HEK293 (cell line): ENCODE measurements around the gene CD84.
"Not testable (repeated sequence)": the region's sequence is repeated elsewhere in the genome, so short reads cannot be mapped to it uniquely, and the experiment has no call there.

Experiments
- CTCF ChIA-PET: fragments of 350-600 bp; formaldehyde crosslinking; extraction: SDS; loops from one replicate; lab custom pipeline; 2021; ENCODE audit warnings: antibody characterized with exemption; lab: Yijun Ruan, JAX
- POLR2A ChIA-PET: fragments of 300-600 bp; formaldehyde crosslinking; extraction: SDS; loops from one replicate; lab custom pipeline; 2020; ENCODE audit warnings: antibody characterized with exemption, inconsistent platforms; lab: Yijun Ruan, JAX
- H3K27ac ChIP-seq: fragments of 200-500 bp; sonication (Bioruptor generic); 2 replicates; pipeline ENCODE4 v1.5.1; 2014; ENCODE audit warnings: low read depth, low read length, control low read depth, inconsistent platforms; ENCODE audit errors: extremely low read depth
- H3K36me3 ChIP-seq, 2 experiments: fragments of 200-500 bp in 1 of 2; sonication (Bioruptor generic) in 1 of 2; 1 replicate in 1 of 2; 2 replicates in 1 of 2; pipeline ENCODE4 v1.5.1; 2014 to 2017; ENCODE audit warnings: inconsistent platforms in 2 of 2, low read length in 2 of 2; ENCODE audit not compliant: control insufficient read depth in 2 of 2, insufficient read depth in 1 of 2
- H3K4me1 ChIP-seq: fragments of 200-500 bp; sonication (Bioruptor generic); 2 replicates; pipeline ENCODE4 v1.5.1; 2014; ENCODE audit warnings: mild to moderate bottlenecking, low read length, inconsistent platforms; ENCODE audit not compliant: control insufficient read depth, insufficient read depth
- H3K4me3 ChIP-seq: 2 replicates; pipeline ENCODE4 v1.5.1; 2011; ENCODE audit warnings: low read depth, mild to moderate bottlenecking, control low read depth, low read length, moderate library complexity
- H3K9me3 ChIP-seq: fragments of 200-500 bp; sonication (Bioruptor generic); 2 replicates; pipeline ENCODE4 v1.5.1; 2014; ENCODE audit warnings: low read depth, low read length, inconsistent platforms; ENCODE audit not compliant: control insufficient read depth, insufficient read depth
- FEZF1 ChIP-seq: fragments of 450-650 bp; formaldehyde crosslinking; IDR thresholded peaks from 2 replicates; pipeline ENCODE4 v1.5.1; 2016; ENCODE audit warnings: missing biosample characterization, missing genetic modification characterization
- KLF16 ChIP-seq: fragments of 450-650 bp; formaldehyde crosslinking; IDR thresholded peaks from 2 replicates; pipeline ENCODE4 v1.5.1; 2017; ENCODE audit warnings: missing biosample characterization, missing genetic modification characterization
- PRDM1 ChIP-seq: fragments of 450-650 bp; formaldehyde crosslinking; IDR thresholded peaks from 2 replicates; pipeline ENCODE4; 2016; ENCODE audit warnings: missing biosample characterization, missing genetic modification characterization
- SP3 ChIP-seq: fragments of 450-650 bp; formaldehyde crosslinking; IDR thresholded peaks from 2 replicates; pipeline ENCODE4 v1.5.1; 2016; ENCODE audit warnings: missing biosample characterization, missing genetic modification characterization
- WT1 ChIP-seq: fragments of 450-650 bp; formaldehyde crosslinking; IDR thresholded peaks from 2 replicates; pipeline ENCODE4 v1.5.1; 2016; ENCODE audit warnings: missing biosample characterization, missing genetic modification characterization
- ZFP37 ChIP-seq: fragments of 450-650 bp; formaldehyde crosslinking; IDR thresholded peaks from 2 replicates; pipeline ENCODE4 v1.5.1; 2016; ENCODE audit warnings: missing biosample characterization, missing genetic modification characterization
- ZIC2 ChIP-seq: fragments of 450-650 bp; formaldehyde crosslinking; IDR thresholded peaks from 2 replicates; pipeline ENCODE4 v1.5.1; 2016; ENCODE audit warnings: missing biosample characterization, missing genetic modification characterization
- ZNF133 ChIP-seq: fragments of 450-650 bp; formaldehyde crosslinking; IDR thresholded peaks from 2 replicates; pipeline ENCODE4 v1.5.1; 2016; ENCODE audit warnings: missing biosample characterization, missing genetic modification characterization
- ZNF157 ChIP-seq: fragments of 450-650 bp; formaldehyde crosslinking; IDR thresholded peaks from 2 replicates; pipeline ENCODE4 v1.5.1; 2016; ENCODE audit warnings: missing biosample characterization, missing genetic modification characterization
- ZNF174 ChIP-seq: fragments of 450-650 bp; formaldehyde crosslinking; IDR thresholded peaks from 2 replicates; pipeline ENCODE4 v1.5.0; 2017; ENCODE audit warnings: missing biosample characterization, mild to moderate bottlenecking, missing genetic modification characterization
- ZNF23 ChIP-seq: fragments of 450-650 bp; formaldehyde crosslinking; IDR thresholded peaks from 2 replicates; pipeline ENCODE4 v1.5.1; 2016; ENCODE audit warnings: missing biosample characterization, missing genetic modification characterization, borderline replicate concordance
- ZNF37A ChIP-seq: fragments of 450-650 bp; IDR thresholded peaks from 2 replicates; pipeline ENCODE4 v1.5.1; 2018; ENCODE audit warnings: missing biosample characterization, missing genetic modification characterization
- ZNF518A ChIP-seq: fragments of 450-650 bp; formaldehyde crosslinking; conservative IDR thresholded peaks from 2 replicates; pipeline ENCODE4 v1.5.1; 2016; ENCODE audit warnings: low read depth, missing biosample characterization, missing genetic modification characterization
- ZNF561 ChIP-seq: fragments of 450-650 bp; IDR thresholded peaks from 2 replicates; pipeline ENCODE4 v1.5.1; 2018; ENCODE audit warnings: missing biosample characterization, missing genetic modification characterization, borderline replicate concordance
- ZNF585B ChIP-seq: fragments of 450-650 bp; formaldehyde crosslinking; IDR thresholded peaks from 2 replicates; pipeline ENCODE4 v1.5.1; 2016; ENCODE audit warnings: missing biosample characterization, missing genetic modification characterization
- ZNF621 ChIP-seq: fragments of 450-650 bp; formaldehyde crosslinking; IDR thresholded peaks from 2 replicates; pipeline ENCODE4 v1.5.1; 2017; ENCODE audit warnings: missing biosample characterization, missing genetic modification characterization
- ZNF837 ChIP-seq: fragments of 450-650 bp; formaldehyde crosslinking; IDR thresholded peaks from 2 replicates; pipeline ENCODE4 v1.5.1; 2016; ENCODE audit warnings: missing biosample characterization, missing genetic modification characterization
- ZXDB ChIP-seq: fragments of 450-650 bp; formaldehyde crosslinking; IDR thresholded peaks from 2 replicates; pipeline ENCODE4 v1.5.1; 2016; ENCODE audit warnings: missing biosample characterization, missing genetic modification characterization
- TF ChIP-seq, protein P1 (sequence below): fragments of 450-650 bp; formaldehyde crosslinking; IDR thresholded peaks from 2 replicates; pipeline ENCODE4 v1.5.1; 2016; ENCODE audit warnings: missing biosample characterization, missing genetic modification characterization, borderline replicate concordance
- TF ChIP-seq, protein P2 (sequence below): fragments of 450-650 bp; formaldehyde crosslinking; IDR thresholded peaks from 2 replicates; pipeline ENCODE4; 2016; ENCODE audit warnings: missing biosample characterization, missing genetic modification characterization

Gene CD84

GRCh38 chr1:160584784-160585183 lies 5.5 kb upstream of the CD84 start (continued):
- TF ChIP-seq ZFP37 (no peak), FEZF1 (tag by site-specific recombination) (no peak), ZNF133 (tag by site-specific recombination) (no peak), ZNF561 (tag by site-specific recombination) (no peak), ZNF518A (tag by site-specific recombination) (no peak)

GRCh38 chr1:160582976-160583375 lies 3.7 kb upstream of the CD84 start:
- H3K4me3 ChIP-seq, H3K4me1 ChIP-seq, CTCF ChIA-PET, H3K36me3 ChIP-seq, H3K27ac ChIP-seq, POLR2A ChIA-PET, H3K9me3 ChIP-seq: not testable (repeated sequence)

GRCh38 chr1:160581961-160582360 lies 2.7 kb upstream of the CD84 start:
- no peaks in the 10 kb centered on the region for H3K36me3 ChIP-seq
- TF ChIP-seq ZNF174 (tag by site-specific recombination) (no peak), KLF16 (tag by site-specific recombination) (no peak)
- TF ChIP-seq, all 188 proteins: peak for 0
- H3K27ac ChIP-seq: no peak overlapping the region
- no peak overlapping the region for H3K4me3 ChIP-seq
- no peaks in the 10 kb centered on the region for H3K9me3 ChIP-seq
- POLR2A ChIA-PET: no interaction called here
- CTCF ChIA-PET: no interaction called here
- H3K4me1 ChIP-seq: no peaks in the 10 kb centered on the region

DNA sequence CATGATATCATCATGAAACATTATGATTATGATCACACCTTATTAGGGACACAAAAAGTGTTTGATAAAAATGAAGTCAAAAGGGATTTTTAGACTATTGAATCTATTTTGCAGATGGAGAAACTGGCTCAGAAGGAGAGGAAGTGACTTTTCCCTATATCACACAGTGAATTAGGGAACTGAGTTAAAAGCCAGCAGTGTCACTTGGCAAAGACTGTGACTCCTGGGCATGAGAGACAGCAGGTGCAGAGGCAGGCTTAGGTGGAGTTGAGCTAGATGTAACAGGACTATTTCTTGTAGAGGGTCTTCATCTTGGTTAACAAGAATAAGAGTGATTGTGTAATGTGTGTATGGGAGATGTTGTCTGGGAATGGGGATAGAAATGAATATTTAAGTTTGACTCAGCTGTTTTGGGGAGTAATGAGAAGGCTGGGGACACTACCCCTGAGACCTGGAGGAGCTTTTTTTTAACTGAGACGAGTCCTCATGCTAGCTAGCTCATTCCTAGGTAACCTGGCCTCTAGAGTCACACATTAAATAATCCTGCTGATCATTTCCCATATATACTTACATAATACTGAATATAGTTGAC lies 1.0 kb upstream of the CD84 start:
- H3K27ac ChIP-seq: no peak overlapping the region
- no peaks in the 10 kb centered on the region for H3K9me3 ChIP-seq
- no peak overlapping the region for H3K4me3 ChIP-seq
- H3K36me3 ChIP-seq: no peaks in the 10 kb centered on the region
- POLR2A ChIA-PET: no interaction called here
- no peaks in the 10 kb centered on the region for H3K4me1 ChIP-seq
- CTCF ChIA-PET: no interaction called here
- TF ChIP-seq, protein P1, sequence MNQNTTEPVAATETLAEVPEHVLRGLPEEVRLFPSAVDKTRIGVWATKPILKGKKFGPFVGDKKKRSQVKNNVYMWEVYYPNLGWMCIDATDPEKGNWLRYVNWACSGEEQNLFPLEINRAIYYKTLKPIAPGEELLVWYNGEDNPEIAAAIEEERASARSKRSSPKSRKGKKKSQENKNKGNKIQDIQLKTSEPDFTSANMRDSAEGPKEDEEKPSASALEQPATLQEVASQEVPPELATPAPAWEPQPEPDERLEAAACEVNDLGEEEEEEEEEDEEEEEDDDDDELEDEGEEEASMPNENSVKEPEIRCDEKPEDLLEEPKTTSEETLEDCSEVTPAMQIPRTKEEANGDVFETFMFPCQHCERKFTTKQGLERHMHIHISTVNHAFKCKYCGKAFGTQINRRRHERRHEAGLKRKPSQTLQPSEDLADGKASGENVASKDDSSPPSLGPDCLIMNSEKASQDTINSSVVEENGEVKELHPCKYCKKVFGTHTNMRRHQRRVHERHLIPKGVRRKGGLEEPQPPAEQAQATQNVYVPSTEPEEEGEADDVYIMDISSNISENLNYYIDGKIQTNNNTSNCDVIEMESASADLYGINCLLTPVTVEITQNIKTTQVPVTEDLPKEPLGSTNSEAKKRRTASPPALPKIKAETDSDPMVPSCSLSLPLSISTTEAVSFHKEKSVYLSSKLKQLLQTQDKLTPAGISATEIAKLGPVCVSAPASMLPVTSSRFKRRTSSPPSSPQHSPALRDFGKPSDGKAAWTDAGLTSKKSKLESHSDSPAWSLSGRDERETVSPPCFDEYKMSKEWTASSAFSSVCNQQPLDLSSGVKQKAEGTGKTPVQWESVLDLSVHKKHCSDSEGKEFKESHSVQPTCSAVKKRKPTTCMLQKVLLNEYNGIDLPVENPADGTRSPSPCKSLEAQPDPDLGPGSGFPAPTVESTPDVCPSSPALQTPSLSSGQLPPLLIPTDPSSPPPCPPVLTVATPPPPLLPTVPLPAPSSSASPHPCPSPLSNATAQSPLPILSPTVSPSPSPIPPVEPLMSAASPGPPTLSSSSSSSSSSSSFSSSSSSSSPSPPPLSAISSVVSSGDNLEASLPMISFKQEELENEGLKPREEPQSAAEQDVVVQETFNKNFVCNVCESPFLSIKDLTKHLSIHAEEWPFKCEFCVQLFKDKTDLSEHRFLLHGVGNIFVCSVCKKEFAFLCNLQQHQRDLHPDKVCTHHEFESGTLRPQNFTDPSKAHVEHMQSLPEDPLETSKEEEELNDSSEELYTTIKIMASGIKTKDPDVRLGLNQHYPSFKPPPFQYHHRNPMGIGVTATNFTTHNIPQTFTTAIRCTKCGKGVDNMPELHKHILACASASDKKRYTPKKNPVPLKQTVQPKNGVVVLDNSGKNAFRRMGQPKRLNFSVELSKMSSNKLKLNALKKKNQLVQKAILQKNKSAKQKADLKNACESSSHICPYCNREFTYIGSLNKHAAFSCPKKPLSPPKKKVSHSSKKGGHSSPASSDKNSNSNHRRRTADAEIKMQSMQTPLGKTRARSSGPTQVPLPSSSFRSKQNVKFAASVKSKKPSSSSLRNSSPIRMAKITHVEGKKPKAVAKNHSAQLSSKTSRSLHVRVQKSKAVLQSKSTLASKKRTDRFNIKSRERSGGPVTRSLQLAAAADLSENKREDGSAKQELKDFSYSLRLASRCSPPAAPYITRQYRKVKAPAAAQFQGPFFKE (tag by site-specific recombination): no peak
- TF ChIP-seq ZXDB (tag by site-specific recombination) (no peak), ZNF37A (no peak), SP3 (tag by site-specific recombination) (no peak), ZNF837 (tag by site-specific recombination) (no peak), PRDM1 (tag by site-specific recombination) (no peak), ZIC2 (tag by site-specific recombination) (no peak), WT1 (tag by site-specific recombination) (no peak), ZNF23 (tag by site-specific recombination) (no peak), ZNF157 (no peak), ZNF621 (tag by site-specific recombination) (no peak), ZNF585B (tag by site-specific recombination) (no peak)
- TF ChIP-seq, protein P2, sequence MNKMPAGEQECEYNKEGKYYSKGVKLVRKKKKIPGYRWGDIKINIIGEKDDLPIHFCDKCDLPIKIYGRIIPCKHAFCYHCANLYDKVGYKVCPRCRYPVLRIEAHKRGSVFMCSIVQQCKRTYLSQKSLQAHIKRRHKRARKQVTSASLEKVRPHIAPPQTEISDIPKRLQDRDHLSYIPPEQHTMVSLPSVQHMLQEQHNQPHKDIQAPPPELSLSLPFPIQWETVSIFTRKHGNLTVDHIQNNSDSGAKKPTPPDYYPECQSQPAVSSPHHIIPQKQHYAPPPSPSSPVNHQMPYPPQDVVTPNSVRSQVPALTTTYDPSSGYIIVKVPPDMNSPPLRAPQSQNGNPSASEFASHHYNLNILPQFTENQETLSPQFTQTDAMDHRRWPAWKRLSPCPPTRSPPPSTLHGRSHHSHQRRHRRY (tag by site-specific recombination): no peak
